Bronchial epithelial cell (primary cell): ENCODE results near the gene PCED1B. TPM values are rescaled to one million over a fixed set of nuclear protein-coding genes. Genes with fewer than 3 reads are reported as not detected.

Experiments used
- DNase-seq: peaks from one replicate; pipeline ENCODE4 v3.0.0-alpha.2; 2010; ENCODE audit warnings: low read depth
- FAIRE-seq: peaks from 2 replicates; lab custom pipeline; 2011; peaks lifted over from hg19 to GRCh38; lab: Jason Lieb, UNC
- H3K27me3 ChIP-seq: 2 replicates; pipeline ENCODE4 v1.5.1; 2011; ENCODE audit warnings: low read length; ENCODE audit not compliant: control insufficient read depth, insufficient read depth
- H3K36me3 ChIP-seq: 2 replicates; pipeline ENCODE4 v1.5.1; 2011; ENCODE audit warnings: low read length; ENCODE audit not compliant: control insufficient read depth, insufficient read depth
- H3K4me3 ChIP-seq: 2 replicates; pipeline ENCODE4 v1.5.1; 2011; ENCODE audit warnings: mild to moderate bottlenecking, low read depth, low read length, control low read depth
- CTCF ChIP-seq: IDR thresholded peaks from 2 replicates; pipeline ENCODE4 v1.5.1; 2011; ENCODE audit warnings: mild to moderate bottlenecking, moderate library complexity, low read length, control low read depth, inconsistent platforms; ENCODE audit not compliant: insufficient read depth, severe bottlenecking
- total RNA-seq: library from RNA; depleted of rRNA; stranded (reverse); fragments of >200 nt; gene quantifications from 2 replicates; pipeline ENCODE4 v1.2.1, GENCODE V29; 2014

The PCED1B gene
- total RNA-seq, 1 donor from 2014 or later = 1.3 TPM

- no peaks in the 10 kb centered on the region for H3K36me3 ChIP-seq
- FAIRE-seq = no peak
- H3K4me3 ChIP-seq = no peak overlapping the region
- no peaks in the 10 kb centered on the region for H3K27me3 ChIP-seq
- TF ChIP-seq CTCF = no peak
- no peak for DNase-seq
Observed at GRCh38 chr12:47082283-47082682, 2.9 kb downstream of the PCED1B start.

GRCh38 chr12:47082796-47083621, 3.6 kb downstream of the PCED1B start:
- DNase-seq = peak; percentile 94
- Histone ChIP-seq H3K27me3 (no peaks in the 10 kb centered on the region), H3K4me3 (no peak overlapping the region), H3K36me3 (no peaks in the 10 kb centered on the region)
- TF ChIP-seq CTCF = no peak
- FAIRE-seq = no peak

GRCh38 chr12:47084172-47084571, 4.8 kb downstream of the PCED1B start:
- Histone ChIP-seq H3K4me3 (no peak overlapping the region), H3K36me3 (no peaks in the 10 kb centered on the region), H3K27me3 (no peaks in the 10 kb centered on the region)
- FAIRE-seq (no peak), DNase-seq (no peak)
- no peak for TF ChIP-seq CTCF

GRCh38 chr12:47085815-47086252, 6.4 kb downstream of the PCED1B start:
- Histone ChIP-seq H3K36me3 (no peaks in the 10 kb centered on the region), H3K27me3 (no peaks in the 10 kb centered on the region), H3K4me3 (no peak overlapping the region)
- TF ChIP-seq CTCF = no peak
- no peak for FAIRE-seq
- peak; percentile 77 for DNase-seq

- Histone ChIP-seq H3K36me3 (no peaks in the 10 kb centered on the region), H3K4me3 (no peak overlapping the region), H3K27me3 (no peaks in the 10 kb centered on the region)
- TF ChIP-seq CTCF = no peak
- no peak for FAIRE-seq
- no peak for DNase-seq
Observed at GRCh38 chr12:47087088-47087688, 7.8 kb downstream of the PCED1B start.
